ENCODE data around the gene ICAM2. TPM values are rescaled to one million over a fixed set of nuclear protein-coding genes. Genes with fewer than 3 reads are reported as not detected.

ICAM2 gene
- total RNA-seq, 1 donor from 2014 or later, result 85.6 TPM

DNA sequence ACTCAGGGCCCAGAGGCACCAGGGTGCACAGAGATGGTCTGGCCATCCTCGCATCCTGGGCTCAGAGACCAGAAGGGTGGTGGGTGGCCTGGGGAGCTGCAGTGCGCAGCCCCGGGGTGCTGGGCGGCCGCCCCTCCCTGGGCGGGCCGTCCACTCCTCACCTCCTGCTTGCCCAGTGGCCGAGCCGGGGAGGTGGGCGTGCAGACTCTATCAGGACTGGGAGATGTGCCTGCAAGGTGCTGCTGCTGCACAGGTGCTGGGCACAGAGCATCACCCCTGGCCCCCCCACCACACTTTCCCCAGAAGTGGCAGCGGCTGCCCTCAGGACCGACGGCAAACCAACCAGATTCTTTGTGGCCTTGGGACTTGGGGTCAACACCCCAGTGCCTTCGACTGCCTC is 47.6 kb downstream of the ICAM2 start, which contains the start of gene SCN4A:
Gene SCN4A (minus strand): TSS at position 123 of the 400 bp plus-strand sequence. CDS start 77 bp downstream, at position 46.
- Mint-ChIP-seq H3K4me3 (ENCODE audit: low read depth) (no peak within 1 kb of the TSS), H3K36me3 (ENCODE audit: low read depth) (no peaks in the 10 kb centered on the region), H3K27me3 (ENCODE audit: low read depth) (no peaks in the 10 kb centered on the region), H3K27ac (no peak within 1 kb of the TSS), H3K4me1 (ENCODE audit: low read depth) (peaks cover 15% of the 10 kb centered on the region), H3K9me3 (no peaks in the 10 kb centered on the region)
- no peak for DNase-seq (ENCODE audit: low spot score)
- intact Hi-C loops (cut with micrococcal nuclease), result no loop called here

- Mint-ChIP-seq H3K4me1 (ENCODE audit: low read depth) (peaks cover 7% of the 10 kb centered on the region), H3K27me3 (ENCODE audit: low read depth) (no peaks in the 10 kb centered on the region), H3K36me3 (ENCODE audit: low read depth) (no peaks in the 10 kb centered on the region), H3K27ac (no peak overlapping the region), H3K4me3 (ENCODE audit: low read depth) (no peak overlapping the region), H3K9me3 (no peaks in the 10 kb centered on the region)
- no peak for DNase-seq (ENCODE audit: low spot score)
- intact Hi-C loops (cut with micrococcal nuclease), result no loop called here
Observed at GRCh38 chr17:63969278-63969677, 51.2 kb downstream of the ICAM2 start.

DNA sequence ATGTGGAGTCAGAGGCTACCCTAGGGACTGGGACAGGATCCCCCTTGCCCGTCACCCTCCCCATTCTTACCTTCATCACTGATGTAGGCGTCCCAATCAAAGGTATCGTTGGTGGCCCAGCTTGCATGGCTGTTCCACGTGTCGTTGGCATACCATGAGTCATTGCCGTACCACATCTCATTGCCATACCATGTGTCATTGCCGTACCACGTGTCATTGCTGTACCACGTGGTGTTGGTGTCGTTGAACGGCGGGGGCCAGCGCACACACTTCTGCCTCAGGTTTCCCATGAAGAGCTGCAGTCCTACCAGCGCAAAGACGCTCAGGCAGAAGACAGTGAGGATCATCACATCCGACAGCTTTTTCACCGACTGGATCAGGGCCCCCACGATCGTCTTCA is 52.5 kb downstream of the ICAM2 start:
- no peak overlapping the region for H3K27ac Mint-ChIP-seq
- H3K36me3 Mint-ChIP-seq (ENCODE audit: low read depth), result no peaks in the 10 kb centered on the region
- no peak for DNase-seq (ENCODE audit: low spot score)
- no peak overlapping the region for H3K4me3 Mint-ChIP-seq (ENCODE audit: low read depth)
- intact Hi-C loops (cut with micrococcal nuclease), result no loop called here
- no peaks in the 10 kb centered on the region for H3K27me3 Mint-ChIP-seq (ENCODE audit: low read depth)
- H3K4me1 Mint-ChIP-seq (ENCODE audit: low read depth), result peaks cover 7% of the 10 kb centered on the region
- no peaks in the 10 kb centered on the region for H3K9me3 Mint-ChIP-seq

- Mint-ChIP-seq H3K4me1 (ENCODE audit: low read depth) (peaks cover 7% of the 10 kb centered on the region), H3K9me3 (no peaks in the 10 kb centered on the region), H3K27me3 (ENCODE audit: low read depth) (no peaks in the 10 kb centered on the region), H3K36me3 (ENCODE audit: low read depth) (no peaks in the 10 kb centered on the region), H3K4me3 (ENCODE audit: low read depth) (no peak overlapping the region), H3K27ac (no peak overlapping the region)
- intact Hi-C loops (cut with micrococcal nuclease), result no loop called here
- DNase-seq (ENCODE audit: low spot score), result no peak
Observed at GRCh38 chr17:63966646-63967264, 53.7 kb downstream of the ICAM2 start.

DNA sequence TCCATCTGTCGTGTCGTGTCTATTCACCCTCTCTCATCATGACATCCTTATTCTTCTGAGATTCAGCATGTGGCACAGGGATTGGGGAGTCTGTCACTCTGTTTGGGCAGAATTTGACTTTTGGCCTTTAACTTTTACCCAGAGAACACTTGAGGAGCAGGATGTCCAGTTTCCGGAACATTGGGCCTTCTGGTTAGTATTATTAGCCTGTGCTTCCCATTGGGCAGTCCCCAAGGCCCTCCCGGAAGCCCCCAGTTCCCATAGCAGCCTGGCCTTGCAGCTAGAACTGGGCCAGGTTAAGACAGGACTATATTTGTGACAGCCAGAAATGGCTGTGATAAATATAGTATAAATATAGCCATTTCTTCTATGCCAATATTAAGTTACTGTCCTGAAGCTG is 57.3 kb downstream of the ICAM2 start:
- Mint-ChIP-seq H3K27ac (no peak overlapping the region), H3K4me1 (ENCODE audit: low read depth) (peaks cover 12% of the 10 kb centered on the region), H3K27me3 (ENCODE audit: low read depth) (no peaks in the 10 kb centered on the region), H3K36me3 (ENCODE audit: low read depth) (no peaks in the 10 kb centered on the region), H3K4me3 (ENCODE audit: low read depth) (no peak overlapping the region), H3K9me3 (no peaks in the 10 kb centered on the region)
- no peak for DNase-seq (ENCODE audit: low spot score)
- intact Hi-C loops (cut with micrococcal nuclease), result no loop called here

GRCh38 chr17:63962298-63962744 is 58.1 kb downstream of the ICAM2 start:
- Mint-ChIP-seq H3K36me3 (ENCODE audit: low read depth) (no peaks in the 10 kb centered on the region), H3K4me3 (ENCODE audit: low read depth) (no peak overlapping the region), H3K4me1 (ENCODE audit: low read depth) (peaks cover 11% of the 10 kb centered on the region), H3K27ac (no peak overlapping the region), H3K9me3 (no peaks in the 10 kb centered on the region), H3K27me3 (ENCODE audit: low read depth) (no peaks in the 10 kb centered on the region)
- intact Hi-C loops (cut with micrococcal nuclease), result no loop called here
- no peak for DNase-seq (ENCODE audit: low spot score)

- Mint-ChIP-seq H3K27me3 (ENCODE audit: low read depth) (no peaks in the 10 kb centered on the region), H3K4me3 (ENCODE audit: low read depth) (peak overlapping the region; percentile 39), H3K4me1 (ENCODE audit: low read depth) (peaks cover 6% of the 10 kb centered on the region), H3K9me3 (no peaks in the 10 kb centered on the region), H3K36me3 (ENCODE audit: low read depth) (no peaks in the 10 kb centered on the region), H3K27ac (no peak overlapping the region)
- peak; percentile 41 for DNase-seq (ENCODE audit: low spot score)
- intact Hi-C loops (cut with micrococcal nuclease), result no loop called here
Observed at GRCh38 chr17:63961355-63962212, 58.8 kb downstream of the ICAM2 start.

DNA sequence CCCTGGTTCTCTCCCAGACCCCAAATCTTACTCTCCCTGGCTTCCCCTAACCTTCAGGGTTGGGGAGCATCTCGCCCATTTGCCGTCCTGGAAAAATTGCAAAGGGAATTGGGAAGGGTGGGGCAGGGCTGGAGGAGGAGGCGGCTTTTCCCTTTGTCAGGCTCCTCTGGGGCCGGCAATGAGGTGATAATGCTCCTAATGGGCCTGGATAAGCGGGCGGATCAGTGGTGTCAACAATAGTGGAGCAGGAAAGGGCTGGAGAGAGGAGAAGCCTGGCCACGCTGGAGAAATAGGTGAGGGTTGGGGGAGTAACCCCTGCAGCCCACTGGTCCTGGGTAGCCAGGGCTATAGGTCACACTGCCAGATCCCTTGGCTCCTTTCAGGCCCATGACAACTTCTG is 60.0 kb downstream of the ICAM2 start:
- Mint-ChIP-seq H3K4me3 (ENCODE audit: low read depth) (no peak overlapping the region), H3K36me3 (ENCODE audit: low read depth) (no peaks in the 10 kb centered on the region), H3K27ac (no peak overlapping the region), H3K27me3 (ENCODE audit: low read depth) (no peaks in the 10 kb centered on the region), H3K4me1 (ENCODE audit: low read depth) (peaks cover 5% of the 10 kb centered on the region), H3K9me3 (no peaks in the 10 kb centered on the region)
- intact Hi-C loops (cut with micrococcal nuclease), result no loop called here
- no peak for DNase-seq (ENCODE audit: low spot score)

DNA sequence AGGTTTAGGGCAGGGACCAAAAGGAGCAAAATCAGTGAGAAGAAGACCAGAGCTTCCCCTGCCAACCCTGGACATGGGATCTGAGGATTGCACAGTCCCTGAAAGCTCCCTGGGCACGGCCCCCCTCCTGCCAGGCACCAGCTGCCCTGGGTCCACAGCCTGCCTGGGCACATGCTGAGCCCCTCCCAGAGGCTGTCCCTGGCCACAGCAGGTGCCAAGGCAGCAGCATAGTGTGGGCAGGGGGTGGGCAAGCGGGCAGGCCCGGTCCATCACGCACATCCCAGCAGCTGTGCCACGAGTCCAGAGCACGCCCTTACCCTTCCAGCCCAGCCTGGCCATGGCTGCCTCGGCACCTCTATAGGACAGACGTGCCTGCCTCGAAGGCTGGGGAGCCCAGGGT is 60.4 kb downstream of the ICAM2 start:
- DNase-seq (ENCODE audit: low spot score), result no peak
- H3K27ac Mint-ChIP-seq, result no peak overlapping the region
- intact Hi-C loops (cut with micrococcal nuclease), result no loop called here
- no peak overlapping the region for H3K4me3 Mint-ChIP-seq (ENCODE audit: low read depth)
- H3K36me3 Mint-ChIP-seq (ENCODE audit: low read depth), result no peaks in the 10 kb centered on the region
- peaks cover 7% of the 10 kb centered on the region for H3K4me1 Mint-ChIP-seq (ENCODE audit: low read depth)
- no peaks in the 10 kb centered on the region for H3K9me3 Mint-ChIP-seq
- no peaks in the 10 kb centered on the region for H3K27me3 Mint-ChIP-seq (ENCODE audit: low read depth)

GRCh38 chr17:63956296-63956920 is 64.0 kb downstream of the ICAM2 start:
- intact Hi-C loops (cut with micrococcal nuclease), result no loop called here
- no peaks in the 10 kb centered on the region for H3K9me3 Mint-ChIP-seq

DNA sequence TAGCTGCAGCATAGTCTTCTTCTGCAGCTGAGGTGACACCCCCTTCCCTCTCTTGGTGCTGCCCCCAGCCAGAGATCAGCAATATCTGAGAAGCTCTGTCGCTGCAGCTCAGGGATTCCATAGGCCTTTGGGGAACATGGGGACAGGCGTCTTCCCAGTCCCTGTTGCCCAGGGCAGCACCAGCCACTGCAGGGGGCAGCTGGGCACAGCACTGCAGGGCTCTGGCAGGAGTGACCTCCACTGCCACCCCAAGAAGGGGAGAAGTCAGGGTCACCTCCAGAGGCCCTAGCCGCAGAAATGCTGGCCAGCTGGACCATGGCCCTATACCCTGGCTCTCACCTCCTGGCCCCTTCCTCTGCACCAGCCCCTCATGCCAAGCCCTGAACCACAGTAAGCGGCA is 64.6 kb downstream of the ICAM2 start:
- Mint-ChIP-seq H3K4me1 (ENCODE audit: low read depth) (peaks cover 13% of the 10 kb centered on the region), H3K9me3 (no peaks in the 10 kb centered on the region), H3K36me3 (ENCODE audit: low read depth) (no peaks in the 10 kb centered on the region), H3K4me3 (ENCODE audit: low read depth) (no peak overlapping the region), H3K27me3 (ENCODE audit: low read depth) (no peaks in the 10 kb centered on the region), H3K27ac (no peak overlapping the region)
- DNase-seq (ENCODE audit: low spot score), result no peak
- intact Hi-C loops (cut with micrococcal nuclease), result no loop called here

More at GRCh38 chr17:63956296-63956920, 64.0 kb downstream of the ICAM2 start:
- Mint-ChIP-seq H3K27me3 (ENCODE audit: low read depth) (no peaks in the 10 kb centered on the region), H3K36me3 (ENCODE audit: low read depth) (no peaks in the 10 kb centered on the region), H3K4me1 (ENCODE audit: low read depth) (peaks cover 15% of the 10 kb centered on the region), H3K27ac (no peak overlapping the region), H3K4me3 (ENCODE audit: low read depth) (no peak overlapping the region)
- no peak for DNase-seq (ENCODE audit: low spot score)

- Mint-ChIP-seq H3K27me3 (ENCODE audit: low read depth) (no peaks in the 10 kb centered on the region), H3K9me3 (no peaks in the 10 kb centered on the region), H3K27ac (no peak overlapping the region), H3K4me1 (ENCODE audit: low read depth) (peaks cover 13% of the 10 kb centered on the region), H3K36me3 (ENCODE audit: low read depth) (no peaks in the 10 kb centered on the region), H3K4me3 (ENCODE audit: low read depth) (no peak overlapping the region)
- intact Hi-C loops (cut with micrococcal nuclease), result no loop called here
- DNase-seq (ENCODE audit: low spot score), result no peak
Observed at GRCh38 chr17:63955232-63955631, 65.2 kb downstream of the ICAM2 start.
